ENCODE measurements around the gene ALK. TPM values are rescaled to one million over a fixed set of nuclear protein-coding genes. Genes with fewer than 3 reads are reported as not detected.

The ALK gene
- total and polyA plus RNA-seq, 2 donors (not counting 1 experiment from before 2014, with no cell fraction given): under 0.01 to 0.02 TPM

DNA sequence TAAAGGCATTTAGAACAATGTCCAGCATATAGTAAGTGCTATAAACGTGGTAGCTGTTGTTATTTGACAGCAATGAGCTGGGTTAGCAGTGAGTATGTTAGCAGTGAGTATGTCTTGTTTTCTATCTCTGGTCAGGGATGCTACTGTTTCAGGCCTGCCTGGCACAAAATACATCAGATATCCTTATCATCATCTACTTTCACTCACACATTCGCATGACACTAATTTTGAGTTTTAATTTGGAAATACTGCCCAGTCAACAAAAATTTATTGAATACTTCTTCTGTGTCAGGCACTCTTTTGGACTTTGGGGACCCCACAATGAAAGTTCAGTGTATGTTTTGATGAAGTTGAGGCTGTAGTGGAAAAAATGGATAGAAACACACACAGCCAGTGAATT, 404.6 kb downstream of the ALK start:
- no peak overlapping the region for H3K4me3 ChIP-seq (replicated peaks in 1 of 4; ENCODE audit: control extremely low read depth in 1 of 4, insufficient read depth in 1 of 4, low read depth in 3 of 4, low read length in 4 of 4)
- no peak for DNase-seq (ENCODE audit: low read depth in 2 of 2)
- no peak overlapping the region for H3K27ac ChIP-seq (ENCODE audit: insufficient read depth, low read length)
- no peak overlapping the region for H3K9ac ChIP-seq (ENCODE audit: insufficient read depth, low read length)
- no peaks in the 10 kb centered on the region for H3K9me3 ChIP-seq (ENCODE audit: control insufficient read depth, insufficient read depth, low read depth, low read length)
- H3K79me2 ChIP-seq (ENCODE audit: control insufficient read depth, insufficient read depth, low read length): no peaks in the 10 kb centered on the region
- H4K20me1 ChIP-seq (ENCODE audit: control insufficient read depth, extremely low read depth, insufficient read depth, low read length): no peaks in the 10 kb centered on the region
- H2AFZ ChIP-seq (ENCODE audit: low read length): no peak overlapping the region
- no peaks in the 10 kb centered on the region for H3K27me3 ChIP-seq (ENCODE audit: control insufficient read depth, insufficient read depth, low read length)
- peaks cover 11% of the 10 kb centered on the region for H3K4me1 ChIP-seq (ENCODE audit: control insufficient read depth, extremely low read depth, insufficient read depth, low read length)
- TF ChIP-seq EZH2 (IDR thresholded peaks at IDR 0.05; ENCODE audit: low read length, missing control alignments): no peak
- H3K4me2 ChIP-seq (ENCODE audit: extremely low read depth, insufficient read depth, low read length): no peak overlapping the region
- no peaks in the 10 kb centered on the region for H3K36me3 ChIP-seq (ENCODE audit: control insufficient read depth, insufficient read depth, low read length)

DNA sequence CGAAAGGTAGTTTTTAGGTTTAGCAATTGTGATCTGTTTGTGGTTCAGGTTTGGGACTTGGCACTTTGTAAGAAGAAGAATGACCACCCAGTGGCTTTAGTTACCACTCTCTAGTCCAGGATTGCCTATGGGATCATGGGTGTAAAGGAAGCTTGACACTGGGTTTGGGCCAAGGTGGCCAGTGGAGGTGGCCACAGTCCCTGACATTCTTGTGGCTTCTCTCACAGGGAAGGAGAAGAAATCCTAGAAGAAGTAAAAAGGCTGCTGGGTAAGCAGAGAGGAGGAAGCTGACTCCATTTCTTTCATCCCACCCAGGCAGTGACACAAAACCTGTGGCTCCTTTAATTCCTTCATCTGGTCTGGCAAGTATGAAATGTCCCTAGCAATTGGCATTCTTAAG, 411.5 kb downstream of the ALK start:
- DNase-seq (ENCODE audit: low read depth in 2 of 2): peak in 1 of 2 donors; percentile 34
- Histone ChIP-seq H4K20me1 (ENCODE audit: control insufficient read depth, extremely low read depth, insufficient read depth, low read length) (no peaks in the 10 kb centered on the region), H3K36me3 (ENCODE audit: control insufficient read depth, insufficient read depth, low read length) (no peaks in the 10 kb centered on the region), H2AFZ (ENCODE audit: low read length) (no peak overlapping the region), H3K9me3 (ENCODE audit: control insufficient read depth, insufficient read depth, low read depth, low read length) (no peaks in the 10 kb centered on the region), H3K4me2 (ENCODE audit: extremely low read depth, insufficient read depth, low read length) (no peak overlapping the region), H3K79me2 (ENCODE audit: control insufficient read depth, insufficient read depth, low read length) (no peaks in the 10 kb centered on the region), H3K27ac (ENCODE audit: insufficient read depth, low read length) (no peak overlapping the region), H3K4me1 (ENCODE audit: control insufficient read depth, extremely low read depth, insufficient read depth, low read length) (no peaks in the 10 kb centered on the region), H3K9ac (ENCODE audit: insufficient read depth, low read length) (no peak overlapping the region), H3K4me3 (replicated peaks in 1 of 4; ENCODE audit: control extremely low read depth in 1 of 4, insufficient read depth in 1 of 4, low read depth in 3 of 4, low read length in 4 of 4) (no peak overlapping the region), H3K27me3 (ENCODE audit: control insufficient read depth, insufficient read depth, low read length) (no peaks in the 10 kb centered on the region)
- TF ChIP-seq CTCF (conservative IDR thresholded peaks at IDR 0.05 in 1 of 2, IDR thresholded peaks at IDR 0.05 in 1 of 2; ENCODE audit: low read depth in 1 of 2, low read length in 2 of 2) (no peak), EZH2 (IDR thresholded peaks at IDR 0.05; ENCODE audit: low read length, missing control alignments) (no peak)

DNA sequence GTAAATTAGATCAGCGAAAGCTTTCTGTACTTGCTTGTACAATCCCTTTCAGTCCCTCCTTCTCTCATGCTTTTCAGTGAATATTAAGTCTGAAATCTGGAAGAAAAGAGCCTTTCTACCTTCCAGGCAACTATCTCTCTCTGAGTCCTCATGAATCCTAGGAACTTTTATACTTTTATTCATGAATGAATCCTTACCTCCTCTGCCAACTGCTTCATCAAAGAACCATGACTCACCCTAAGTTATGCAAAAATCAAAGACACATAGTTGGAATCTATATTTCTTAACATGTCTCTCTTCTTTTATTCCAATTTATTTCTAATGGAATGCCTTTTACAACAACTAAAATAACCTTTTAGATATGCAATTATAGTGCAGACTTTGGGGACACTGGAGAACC, 412.0 kb downstream of the ALK start:
- Histone ChIP-seq H3K79me2 (ENCODE audit: control insufficient read depth, insufficient read depth, low read length) (no peaks in the 10 kb centered on the region), H2AFZ (ENCODE audit: low read length) (no peak overlapping the region), H4K20me1 (ENCODE audit: control insufficient read depth, extremely low read depth, insufficient read depth, low read length) (no peaks in the 10 kb centered on the region), H3K9ac (ENCODE audit: insufficient read depth, low read length) (no peak overlapping the region), H3K9me3 (ENCODE audit: control insufficient read depth, insufficient read depth, low read depth, low read length) (no peaks in the 10 kb centered on the region), H3K27me3 (ENCODE audit: control insufficient read depth, insufficient read depth, low read length) (no peaks in the 10 kb centered on the region), H3K4me1 (ENCODE audit: control insufficient read depth, extremely low read depth, insufficient read depth, low read length) (no peaks in the 10 kb centered on the region), H3K27ac (ENCODE audit: insufficient read depth, low read length) (no peak overlapping the region), H3K36me3 (ENCODE audit: control insufficient read depth, insufficient read depth, low read length) (no peaks in the 10 kb centered on the region), H3K4me2 (ENCODE audit: extremely low read depth, insufficient read depth, low read length) (no peak overlapping the region), H3K4me3 (replicated peaks in 1 of 4; ENCODE audit: control extremely low read depth in 1 of 4, insufficient read depth in 1 of 4, low read depth in 3 of 4, low read length in 4 of 4) (no peak overlapping the region)
- TF ChIP-seq CTCF (conservative IDR thresholded peaks at IDR 0.05 in 1 of 2, IDR thresholded peaks at IDR 0.05 in 1 of 2; ENCODE audit: low read depth in 1 of 2, low read length in 2 of 2) (no peak), EZH2 (IDR thresholded peaks at IDR 0.05; ENCODE audit: low read length, missing control alignments) (no peak)
- peak in 1 of 2 donors; percentile 67 for DNase-seq (ENCODE audit: low read depth in 2 of 2)
